HG02678 (cell line): ENCODE measurements around the gene OR5AU1.
"Not testable (repeated sequence)": the region's sequence is repeated elsewhere in the genome, so short reads cannot be mapped to it uniquely, and the experiment has no call there.

Experiments
- ATAC-seq: cut with Tn5 transposase; IDR thresholded peaks from one replicate; pipeline ENCODE4 v1.9.1; 2021; ENCODE audit warnings: mild to moderate bottlenecking, moderate library complexity; ENCODE audit not compliant: unreplicated experiment

The OR5AU1 gene

DNA sequence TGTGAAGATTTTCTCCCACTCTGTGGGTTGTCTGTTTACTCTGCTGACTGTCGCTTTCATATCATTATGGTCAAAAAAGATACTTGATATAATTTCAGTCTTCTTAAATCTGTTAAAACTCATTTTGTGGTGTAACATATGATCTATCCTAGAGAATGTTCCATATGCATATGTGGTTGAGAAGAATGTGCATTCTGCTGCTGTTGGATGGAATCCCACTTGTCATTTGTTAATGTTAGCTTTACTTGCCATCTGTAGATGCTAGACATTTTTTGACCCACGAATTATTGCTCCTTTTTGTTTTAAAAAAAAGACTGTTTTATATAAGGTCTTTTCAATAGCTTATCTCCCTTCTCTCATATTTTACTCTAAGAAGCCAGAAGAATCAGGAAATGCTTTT is 26.3 kb upstream of the OR5AU1 start:
- no peak for ATAC-seq

DNA sequence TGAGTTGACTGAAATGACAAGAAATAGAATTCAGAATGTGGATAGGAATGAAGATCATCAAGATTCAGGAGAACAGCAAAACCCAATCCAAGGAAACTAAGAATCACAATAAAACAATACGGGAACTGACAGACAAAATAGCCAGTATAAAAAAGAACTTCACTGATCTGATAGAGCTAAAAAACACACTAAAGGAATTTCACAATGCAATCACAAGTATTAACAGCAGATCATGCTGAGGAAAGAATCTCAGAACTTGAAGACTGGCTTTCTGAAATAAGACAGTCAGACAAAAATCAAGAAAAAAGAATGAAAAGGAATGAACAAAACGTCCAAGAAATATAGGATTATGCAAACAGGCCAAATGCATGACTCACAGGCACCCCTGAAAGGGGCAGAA is 15.3 kb upstream of the OR5AU1 start:
- no peak for ATAC-seq

DNA sequence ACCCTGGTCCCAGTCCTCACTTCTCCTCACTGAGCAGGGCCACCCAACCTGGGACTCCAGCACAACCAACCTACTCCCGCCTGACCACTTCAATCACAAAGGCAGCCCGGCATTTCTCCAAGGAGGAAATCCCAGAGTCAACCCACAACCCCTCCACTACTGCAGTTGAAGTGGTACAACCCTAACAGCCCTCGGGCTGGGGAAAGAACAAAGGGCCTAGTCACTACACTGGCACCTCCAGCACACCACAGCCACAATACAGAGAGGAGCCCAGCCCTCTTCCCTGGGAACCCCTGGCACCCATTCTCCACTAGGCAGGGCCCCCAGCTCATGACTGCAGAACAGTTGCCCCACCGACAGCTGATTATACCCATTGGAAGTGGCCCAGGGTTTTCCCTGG is 13.7 kb upstream of the OR5AU1 start:
- ATAC-seq, result no peak

DNA sequence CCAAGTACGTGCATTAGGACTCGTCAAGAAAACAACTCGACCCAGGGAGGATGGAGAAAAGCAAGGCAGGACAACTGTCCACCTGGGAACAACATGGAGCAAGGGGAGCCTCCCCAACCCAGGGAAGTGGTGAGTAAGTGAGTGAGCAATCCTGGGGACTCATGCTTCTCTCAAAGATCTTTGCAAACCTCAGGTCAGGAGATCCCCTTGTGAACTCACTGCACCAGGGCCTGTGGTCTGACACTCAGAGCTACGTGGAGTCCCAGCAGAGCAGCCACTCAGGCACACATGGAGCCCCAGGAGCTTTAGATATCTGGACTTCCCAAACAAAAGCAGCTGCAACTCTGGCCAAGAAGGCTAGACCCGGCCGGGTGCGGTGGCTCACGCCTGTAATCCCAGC is 12.2 kb upstream of the OR5AU1 start:
- ATAC-seq, result no peak

DNA sequence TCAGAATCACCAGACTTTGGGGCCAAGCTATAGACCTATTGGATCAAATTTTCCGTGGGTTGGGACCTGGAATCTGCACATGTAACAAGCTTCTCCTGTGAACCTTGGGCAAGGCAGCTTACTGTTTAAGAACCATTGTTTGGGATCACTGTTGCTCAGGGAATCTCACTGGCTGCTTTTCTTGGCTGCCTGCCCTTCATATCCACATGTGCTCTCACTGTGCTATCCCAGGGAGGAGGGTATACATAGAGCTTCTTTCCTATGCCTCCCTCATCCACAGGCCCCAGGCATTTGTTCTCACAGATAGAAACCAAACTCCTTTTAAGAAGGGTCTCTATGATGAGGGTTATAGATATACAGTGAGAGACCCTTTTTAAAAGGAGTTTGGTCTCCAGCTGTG is 9.8 kb upstream of the OR5AU1 start:
- ATAC-seq, result not testable (repeated sequence)

DNA sequence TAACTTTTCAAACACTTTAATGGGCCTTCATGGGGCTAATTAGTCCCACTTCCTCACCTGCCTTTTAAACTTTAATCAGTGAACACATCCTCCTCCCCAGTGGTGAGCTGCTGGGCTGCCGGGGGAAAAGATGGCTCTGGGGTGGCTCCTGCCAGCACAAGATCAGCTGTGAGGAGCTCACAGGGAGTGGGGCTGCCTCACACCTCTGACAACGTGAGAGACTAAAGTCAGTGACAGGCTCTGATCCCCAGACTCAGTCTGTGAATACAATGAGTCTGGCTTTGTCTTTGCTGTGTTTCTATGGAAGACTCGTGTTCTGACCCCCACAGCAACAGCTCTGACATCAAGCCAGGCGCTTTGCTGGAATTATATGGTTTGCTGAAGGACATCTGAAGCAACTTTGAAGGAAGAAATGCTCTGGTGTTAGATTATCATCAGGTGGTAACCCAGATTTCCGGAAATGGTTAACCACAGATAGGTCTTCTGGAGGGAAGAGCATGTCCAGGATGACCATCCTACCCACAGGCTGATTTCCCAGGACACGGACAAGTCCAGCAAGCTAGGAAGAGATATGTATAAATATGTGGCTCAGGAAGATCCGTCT is 9.2 kb upstream of the OR5AU1 start:
- not testable (repeated sequence) for ATAC-seq

DNA sequence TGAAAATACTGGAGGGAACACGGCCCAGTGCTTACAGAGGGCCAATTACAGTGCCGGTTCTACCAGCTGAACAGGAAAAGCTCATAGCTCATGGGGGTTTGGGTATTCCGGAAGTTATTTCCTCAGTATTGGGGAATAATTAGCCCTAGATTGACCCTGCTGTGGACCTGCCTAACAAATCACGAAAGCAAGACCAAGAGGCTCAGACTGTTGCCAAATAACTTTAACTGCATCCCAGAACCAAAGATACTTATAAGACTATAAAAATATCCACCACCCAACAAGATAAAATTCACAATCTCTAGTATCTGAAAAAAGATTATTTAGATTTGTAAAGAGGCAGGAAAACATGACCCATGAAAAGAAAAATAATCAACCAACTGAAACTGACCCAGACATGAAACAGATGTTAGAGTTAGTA is 8.0 kb upstream of the OR5AU1 start:
- ATAC-seq, result no peak

DNA sequence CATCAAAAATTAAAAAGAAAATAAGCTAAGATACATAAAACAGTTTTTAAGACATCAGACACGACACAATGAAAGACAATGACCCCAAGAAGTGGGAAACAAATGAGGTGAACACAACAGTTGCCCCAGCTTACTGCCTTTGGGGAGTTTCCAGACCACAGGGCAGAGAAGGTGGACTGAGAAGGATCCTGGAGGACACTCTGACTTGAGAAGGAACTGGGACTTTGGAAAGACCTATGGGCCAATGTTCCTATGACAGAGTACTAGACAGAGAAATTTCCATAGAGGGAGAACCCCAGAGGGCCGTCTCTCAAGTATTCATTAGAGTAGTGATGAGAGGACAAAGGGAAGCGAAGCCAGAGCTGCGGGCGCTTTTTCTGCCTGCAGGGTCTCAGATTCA is 6.2 kb upstream of the OR5AU1 start:
- no peak for ATAC-seq

DNA sequence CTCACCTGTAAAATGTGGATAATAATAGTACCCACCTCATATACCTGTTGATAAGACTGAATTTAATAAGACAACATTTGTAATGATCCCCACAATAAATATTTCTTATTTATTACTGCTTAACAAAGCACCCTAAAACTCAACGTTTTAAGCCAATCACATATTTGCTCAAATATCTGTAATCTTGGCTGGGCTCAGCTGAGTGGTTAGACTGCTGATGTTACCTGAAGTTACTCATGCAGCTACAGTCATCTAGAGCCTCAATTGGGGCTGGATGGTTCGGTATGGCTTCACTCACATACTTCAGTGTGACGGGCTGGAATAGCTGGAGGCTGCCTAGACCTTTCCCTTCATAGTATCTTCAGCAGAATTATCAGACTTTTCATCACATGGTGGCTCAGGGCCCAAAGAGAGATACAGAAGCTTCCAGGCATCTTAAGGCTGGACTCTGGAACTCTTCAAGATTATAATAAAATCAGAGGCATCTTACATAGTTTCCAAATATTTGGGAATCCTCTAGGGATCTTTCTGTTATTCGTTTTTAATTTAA is 4.3 kb upstream of the OR5AU1 start:
- no peak for ATAC-seq

DNA sequence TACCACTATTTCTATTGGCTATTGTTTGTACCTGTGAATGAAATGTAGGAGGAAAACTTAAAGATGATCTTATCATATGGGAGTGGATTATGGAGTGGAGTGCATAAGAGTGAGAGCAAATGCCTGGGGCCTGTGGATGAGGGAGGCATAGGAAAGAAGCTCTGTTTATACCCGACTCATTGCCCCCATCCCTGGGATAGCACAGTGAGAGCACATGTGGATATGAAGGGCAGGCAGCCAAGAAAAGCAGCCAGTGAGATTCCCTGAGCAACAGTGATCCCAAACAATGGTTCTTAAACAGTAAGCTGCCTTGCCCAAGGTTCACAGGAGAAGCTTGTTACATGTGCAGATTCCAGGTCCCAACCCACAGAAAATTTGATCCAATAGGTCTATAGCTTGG is 2.3 kb upstream of the OR5AU1 start:
- not testable (repeated sequence) for ATAC-seq

DNA sequence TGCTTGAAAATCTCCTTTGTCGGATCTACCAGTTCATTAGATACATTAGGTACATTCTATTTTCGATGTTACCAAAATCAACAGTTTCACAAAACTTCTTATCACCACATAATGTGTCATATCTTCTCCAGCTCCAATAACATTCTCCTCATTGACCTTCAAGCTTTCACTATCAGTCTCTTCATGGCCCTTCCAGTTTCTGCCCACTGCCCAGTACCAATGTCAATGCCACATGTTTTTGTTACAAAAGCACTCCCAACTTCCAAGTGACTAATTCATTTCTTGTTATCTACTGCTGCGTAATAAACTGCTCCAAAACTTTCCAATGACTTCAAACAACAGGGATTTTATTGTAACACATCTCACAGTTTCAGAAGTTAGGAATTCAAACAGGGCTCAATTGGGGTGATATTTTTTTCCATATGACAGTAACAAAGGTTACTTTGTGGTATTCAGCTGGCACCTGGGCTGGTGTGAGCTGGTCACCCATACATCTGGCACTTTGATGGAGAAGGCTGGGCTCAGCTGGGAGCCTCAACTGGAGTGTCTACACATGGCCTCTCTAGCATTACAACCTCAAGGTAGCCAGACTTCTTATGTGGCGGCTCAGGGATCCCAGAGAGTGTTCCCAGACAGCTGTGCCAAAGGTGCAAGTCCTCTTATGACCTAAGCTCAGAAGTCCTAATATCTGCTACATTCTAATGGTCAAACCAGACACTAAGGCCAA is 6.1 kb downstream of the OR5AU1 start:
- no peak for ATAC-seq

DNA sequence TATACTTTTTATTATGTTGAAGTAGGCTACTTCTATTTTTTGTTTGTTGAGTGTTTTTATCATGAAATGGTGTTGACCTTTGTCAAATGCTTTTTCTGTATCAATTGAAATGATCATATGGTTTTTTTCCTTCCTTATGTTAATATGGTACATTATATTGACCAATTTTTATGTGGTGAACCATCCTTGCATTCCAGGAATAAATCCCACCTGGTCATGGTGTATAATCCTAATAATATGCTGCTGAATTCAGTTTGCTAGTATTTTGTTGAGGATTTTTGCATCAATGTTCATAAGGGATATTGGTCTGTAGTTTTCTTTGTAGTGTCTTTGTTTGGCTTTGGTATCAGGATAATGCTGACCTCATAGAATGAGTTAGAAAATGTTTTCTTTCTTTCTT is 10.4 kb downstream of the OR5AU1 start:
- ATAC-seq, result no peak

DNA sequence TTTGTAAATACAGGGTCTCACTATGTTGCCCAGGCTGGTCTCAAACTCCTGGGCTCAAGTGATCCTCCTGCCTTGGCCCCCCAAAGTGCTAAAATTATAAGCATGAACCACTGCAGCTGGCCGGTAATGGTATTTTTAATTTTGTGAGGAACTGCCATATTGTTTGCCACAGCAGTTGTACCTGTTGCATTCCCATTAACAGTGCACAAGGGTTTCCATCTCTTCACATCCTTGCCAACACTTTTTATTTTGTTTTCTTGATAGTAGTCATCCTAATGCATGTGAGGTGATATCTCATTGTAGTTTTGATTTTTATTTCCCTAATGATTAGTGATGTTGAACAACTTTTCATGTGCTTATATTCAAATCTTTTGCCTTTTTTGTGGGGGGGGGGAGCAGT is 13.5 kb downstream of the OR5AU1 start:
- no peak for ATAC-seq

DNA sequence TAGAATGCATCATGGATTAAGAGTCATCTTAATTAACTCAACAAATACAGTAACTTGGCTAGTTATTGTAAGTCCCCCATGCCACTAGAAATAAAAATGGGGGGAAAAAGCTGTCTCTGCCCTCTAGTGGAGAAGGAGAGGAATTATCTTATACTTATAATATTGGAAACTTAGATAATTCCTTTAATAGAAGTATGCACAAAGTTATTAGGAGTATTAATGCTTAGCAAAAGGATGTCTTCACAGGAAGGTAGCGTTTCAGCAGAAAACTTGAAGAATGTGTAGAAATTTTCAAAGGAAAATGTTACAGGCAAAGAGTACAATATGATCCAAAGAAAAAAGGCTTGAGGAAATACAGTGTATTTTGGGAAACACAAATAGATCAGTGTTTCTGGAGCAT is 19.8 kb downstream of the OR5AU1 start:
- no peak for ATAC-seq

DNA sequence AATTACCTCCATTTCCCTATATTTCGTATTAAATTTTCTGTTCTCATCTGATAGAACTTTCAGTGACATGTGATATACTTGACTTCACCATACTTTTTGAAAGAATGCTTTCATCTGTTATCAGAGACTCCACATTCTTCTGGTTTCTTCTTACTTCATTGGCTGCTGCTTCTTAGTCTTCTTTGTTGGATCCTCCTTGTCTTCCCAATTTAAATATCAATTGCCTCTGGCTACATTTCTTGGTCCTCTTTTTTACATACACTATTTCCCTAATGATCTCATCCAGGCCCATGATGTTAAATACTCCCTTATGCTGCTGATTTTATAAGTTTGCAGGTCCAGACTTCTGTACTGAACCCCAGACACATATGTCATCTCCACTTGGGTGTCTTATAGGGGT is 22.0 kb downstream of the OR5AU1 start:
- ATAC-seq, result no peak

DNA sequence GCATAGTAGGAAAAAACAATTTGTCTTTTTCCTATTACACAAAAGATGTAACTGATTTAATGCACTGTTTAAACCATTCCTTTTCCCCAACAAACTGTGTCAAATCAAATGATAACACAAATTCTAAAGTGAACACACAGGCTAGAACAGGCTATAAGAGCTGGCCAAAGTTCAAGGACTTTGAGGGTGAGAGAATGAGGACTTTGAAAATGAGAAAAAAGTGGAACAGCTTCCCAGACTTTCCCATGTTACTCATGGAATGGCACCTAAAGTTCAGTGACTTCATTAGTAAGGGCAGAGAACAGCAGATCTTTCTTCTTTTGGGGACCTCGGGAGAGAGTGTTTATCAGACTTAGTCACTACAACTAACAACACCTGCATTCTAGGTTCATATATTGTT is 32.4 kb downstream of the OR5AU1 start:
- ATAC-seq, result no peak

DNA sequence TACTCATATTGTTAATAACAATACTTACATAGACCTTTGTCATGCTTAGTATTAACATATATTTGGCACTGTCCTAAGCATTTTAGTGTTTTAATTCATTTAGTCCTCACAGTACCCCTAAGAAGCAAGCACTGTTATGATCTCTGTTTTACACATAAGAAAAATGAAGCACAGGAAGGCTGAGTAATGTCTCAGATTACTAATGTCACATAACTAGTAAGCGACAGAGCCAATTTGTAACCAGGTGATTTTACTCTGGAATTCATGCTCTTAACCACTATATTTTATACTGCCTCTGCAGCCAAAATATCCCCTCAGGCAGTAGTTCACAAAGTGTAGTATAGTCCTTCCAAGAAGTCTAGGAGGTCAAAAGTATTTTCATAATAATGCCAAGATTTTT is 34.7 kb downstream of the OR5AU1 start:
- no peak for ATAC-seq

DNA sequence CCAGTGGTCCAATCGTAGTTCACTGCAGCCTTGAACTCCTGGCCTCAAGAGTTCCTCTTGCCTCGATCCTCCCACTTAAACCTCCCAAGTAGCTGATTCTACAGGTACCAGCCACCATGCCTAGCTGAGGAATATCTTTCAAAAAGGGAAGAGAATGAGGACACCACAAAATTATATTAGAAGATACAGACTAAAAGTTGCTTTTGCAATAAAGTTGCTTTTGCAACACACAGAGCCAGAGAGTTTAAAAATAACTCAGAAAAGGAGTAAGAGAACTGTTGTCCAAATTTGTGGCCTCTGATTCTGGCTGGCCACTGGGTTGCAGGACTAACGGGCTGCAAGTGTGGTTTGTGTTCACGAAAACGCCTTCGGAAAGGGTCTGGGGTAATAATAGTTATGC is 35.2 kb downstream of the OR5AU1 start:
- ATAC-seq, result no peak

DNA sequence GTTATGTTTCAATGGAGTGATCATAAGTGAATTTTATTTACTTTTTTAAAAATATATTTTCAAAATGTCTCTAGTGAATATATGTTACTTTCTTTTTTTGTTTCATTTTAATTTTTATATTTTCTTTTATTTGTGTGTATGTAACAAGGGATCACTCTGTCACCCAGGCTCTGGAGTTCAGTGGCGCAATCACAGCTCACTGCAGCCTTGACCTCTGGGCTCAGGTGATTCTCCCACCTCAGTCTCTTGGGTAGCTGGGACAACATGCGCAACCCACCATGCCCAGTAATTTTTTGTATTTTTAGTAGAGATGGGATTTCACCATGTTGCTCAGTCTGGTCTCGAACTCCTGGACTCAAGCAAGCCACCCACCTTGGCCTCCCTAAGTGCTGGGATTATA is 36.9 kb downstream of the OR5AU1 start:
- ATAC-seq, result no peak

DNA sequence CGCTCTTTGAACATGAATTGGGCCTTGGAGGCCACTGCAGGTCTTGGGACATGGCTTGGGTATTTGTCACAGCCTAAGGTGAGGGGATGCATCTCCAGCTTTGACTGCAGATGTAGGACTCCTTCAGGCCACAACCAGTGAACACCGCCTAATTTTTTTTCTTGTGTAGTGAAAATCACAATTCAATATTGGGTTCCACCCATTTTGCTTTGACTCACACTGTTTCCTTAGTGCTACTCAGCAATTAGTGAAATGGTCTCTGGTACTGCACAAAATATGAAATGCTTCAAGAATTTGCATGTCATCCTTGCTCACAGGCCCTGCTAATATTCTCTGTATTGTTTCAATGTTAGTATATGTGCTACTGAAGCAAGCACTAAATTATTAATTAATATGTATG is 42.5 kb downstream of the OR5AU1 start:
- no peak for ATAC-seq

DNA sequence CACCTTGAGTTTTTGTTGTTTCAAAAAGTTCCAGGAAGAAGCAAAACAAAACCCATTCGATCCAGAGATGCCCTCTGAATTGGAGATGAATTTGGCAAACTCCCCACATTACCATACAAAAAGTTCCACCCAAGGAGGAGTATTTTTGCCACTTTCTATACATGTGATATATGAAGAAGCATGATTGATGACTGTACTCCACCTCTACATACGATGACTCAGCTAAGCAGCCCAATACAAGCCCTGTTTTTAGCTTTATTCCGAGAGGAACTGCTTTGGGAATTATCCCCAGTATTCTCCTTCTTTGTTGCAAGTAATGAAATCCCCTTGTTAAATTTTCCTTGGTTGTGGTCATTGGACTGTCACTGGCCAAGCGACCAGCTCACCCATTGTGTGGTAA is 43.6 kb downstream of the OR5AU1 start:
- no peak for ATAC-seq

DNA sequence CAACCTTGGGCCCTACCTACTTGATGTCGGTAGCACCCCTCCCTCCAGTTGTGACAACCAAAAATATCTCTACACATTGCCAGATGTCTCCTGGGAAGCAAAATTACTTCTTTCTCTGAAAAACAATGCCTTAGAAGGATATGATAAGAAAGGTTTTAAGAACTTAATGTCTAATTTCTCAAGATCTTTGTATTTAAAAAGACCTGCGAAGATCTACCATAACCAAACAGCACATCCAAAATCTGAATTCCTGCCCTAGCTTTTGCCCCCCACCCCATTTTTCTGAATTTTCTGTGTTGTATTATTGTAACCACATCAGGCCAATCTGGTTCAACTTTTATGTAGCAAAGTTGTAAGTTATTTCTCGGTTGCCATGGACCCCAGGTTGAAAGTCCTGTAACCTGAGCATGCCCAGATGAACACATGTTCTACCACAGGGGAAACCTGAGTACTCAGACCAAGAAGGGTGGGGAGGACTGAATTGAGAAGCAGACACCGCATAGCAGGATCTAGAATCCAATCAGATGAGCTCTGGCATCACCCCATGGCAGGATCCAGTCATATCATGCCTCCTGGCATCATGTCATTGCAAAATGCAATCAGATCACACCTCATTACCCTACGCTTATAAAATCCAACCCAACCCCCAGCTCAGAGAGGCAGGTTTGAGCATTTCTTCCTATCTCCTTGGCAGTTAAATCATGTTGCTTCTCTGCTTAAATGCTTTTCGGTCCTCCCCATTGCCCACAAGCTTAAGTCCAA is 46.3 kb downstream of the OR5AU1 start:
- peak; percentile 44 for ATAC-seq
